ENCODE data around the gene CD300LF. TPM values are rescaled to one million over a fixed set of nuclear protein-coding genes. Genes with fewer than 3 reads are reported as not detected.

The CD300LF gene
- total and polyA plus RNA-seq, 4 donors: 0.13 to 1.9 (median 1.0) TPM

- TF ChIP-seq FOXA1 (IDR thresholded peaks at IDR 0.05) (no peak), HNF4A (conservative IDR thresholded peaks at IDR 0.05) (no peak), REST (IDR thresholded peaks at IDR 0.05) (no peak), MAX (IDR thresholded peaks at IDR 0.05) (no peak), NR2F2 (IDR thresholded peaks at IDR 0.05) (no peak), JUND (IDR thresholded peaks at IDR 0.05) (no peak), EGR1 (IDR thresholded peaks at IDR 0.05; ENCODE audit: low read depth in 2 of 2) (no peak)
- WGBS: 90% methylated on average over 3 of the region's 3 CpGs
- peaks cover 0 to 10% (median under 1%) of the 10 kb centered on the region in 4 donors for H3K27me3 ChIP-seq (ENCODE audit: control insufficient read depth in 4 of 4, insufficient read depth in 4 of 4, low read length in 3 of 4)
These were observed 49.2 kb downstream of the CD300LF start for GRCh38 chr17:74663561-74663960.

GRCh38 chr17:74659889-74660288 lies 52.8 kb downstream of the CD300LF start:
- H3K27me3 ChIP-seq (ENCODE audit: control insufficient read depth in 4 of 4, insufficient read depth in 4 of 4, low read length in 3 of 4): peaks cover 0 to 8% (median under 1%) of the 10 kb centered on the region in 4 donors
- TF ChIP-seq GABPA (IDR thresholded peaks at IDR 0.05 in 1 of 2, conservative IDR thresholded peaks at IDR 0.05 in 1 of 2) (no peak), RXRA (IDR thresholded peaks at IDR 0.05) (no peak)
- no peak overlapping the region for H3K27ac ChIP-seq (ENCODE audit: low read depth in 1 of 2, low read length in 2 of 2)
- H3K9ac ChIP-seq (ENCODE audit: low read depth in 1 of 2, low read length in 2 of 2): no peak overlapping the region
- H3K4me1 ChIP-seq (ENCODE audit: control insufficient read depth in 4 of 4, insufficient read depth in 4 of 4, low read length in 3 of 4): no peaks in the 10 kb centered on the region
- no peaks in the 10 kb centered on the region for H3K36me3 ChIP-seq (ENCODE audit: control insufficient read depth in 4 of 4, insufficient read depth in 3 of 4, low read depth in 1 of 4, low read length in 3 of 4)
- no peak overlapping the region for H3K4me3 ChIP-seq (ENCODE audit: low read depth in 1 of 3, low read length in 3 of 3)
- WGBS: 66% methylated on average over 4 of the region's 4 CpGs
- H3K9me3 ChIP-seq (ENCODE audit: control insufficient read depth in 4 of 4, low read length in 3 of 4): no peaks in the 10 kb centered on the region
- DNase-seq (ENCODE audit: low spot score): no peak

More at GRCh38 chr17:74663561-74663960, 49.2 kb downstream of the CD300LF start:
- H3K9me3 ChIP-seq (ENCODE audit: control insufficient read depth in 4 of 4, low read length in 3 of 4): no peaks in the 10 kb centered on the region
- no peak for DNase-seq (ENCODE audit: low spot score)
- no peaks in the 10 kb centered on the region for H3K36me3 ChIP-seq (ENCODE audit: control insufficient read depth in 4 of 4, insufficient read depth in 3 of 4, low read depth in 1 of 4, low read length in 3 of 4)
- H3K27ac ChIP-seq (ENCODE audit: low read depth in 1 of 2, low read length in 2 of 2): no peak overlapping the region
- H3K4me1 ChIP-seq (ENCODE audit: control insufficient read depth in 4 of 4, insufficient read depth in 4 of 4, low read length in 3 of 4): no peaks in the 10 kb centered on the region
- H3K4me3 ChIP-seq (ENCODE audit: low read depth in 1 of 3, low read length in 3 of 3): no peak overlapping the region
- H3K9ac ChIP-seq (ENCODE audit: low read depth in 1 of 2, low read length in 2 of 2): no peak overlapping the region

GRCh38 chr17:74658620-74659019 lies 54.1 kb downstream of the CD300LF start:
- 82% methylated on average over 6 of the region's 6 CpGs for WGBS
- no peak for TF ChIP-seq REST (IDR thresholded peaks at IDR 0.05)
- no peak for TF ChIP-seq HNF4A (conservative IDR thresholded peaks at IDR 0.05)
- no peak for TF ChIP-seq JUND (IDR thresholded peaks at IDR 0.05)
- no peak for TF ChIP-seq SP1 (IDR thresholded peaks at IDR 0.05)
- TF ChIP-seq NR2F2 (IDR thresholded peaks at IDR 0.05): no peak
- no peak for TF ChIP-seq MAX (IDR thresholded peaks at IDR 0.05)
- no peak for TF ChIP-seq YY1 (IDR thresholded peaks at IDR 0.05)
- no peak for TF ChIP-seq CTCF (IDR thresholded peaks at IDR 0.05; ENCODE audit: low read depth, low read length, missing input control)
- no peak for TF ChIP-seq RXRA (IDR thresholded peaks at IDR 0.05)
- no peak for TF ChIP-seq ATF3 (IDR thresholded peaks at IDR 0.05)
- H3K9me3 ChIP-seq (ENCODE audit: control insufficient read depth in 4 of 4, low read length in 3 of 4): no peaks in the 10 kb centered on the region

More at GRCh38 chr17:74658620-74659019, 54.1 kb downstream of the CD300LF start:
- DNase-seq (ENCODE audit: low spot score): no peak
- H3K27me3 ChIP-seq (ENCODE audit: control insufficient read depth in 4 of 4, insufficient read depth in 4 of 4, low read length in 3 of 4): peaks cover 0 to 8% (median 0%) of the 10 kb centered on the region in 4 donors
- no peaks in the 10 kb centered on the region for H3K4me1 ChIP-seq (ENCODE audit: control insufficient read depth in 4 of 4, insufficient read depth in 4 of 4, low read length in 3 of 4)
- no peak overlapping the region for H3K27ac ChIP-seq (ENCODE audit: low read depth in 1 of 2, low read length in 2 of 2)
- H3K36me3 ChIP-seq (ENCODE audit: control insufficient read depth in 4 of 4, insufficient read depth in 3 of 4, low read depth in 1 of 4, low read length in 3 of 4): no peaks in the 10 kb centered on the region
- H3K9ac ChIP-seq (ENCODE audit: low read depth in 1 of 2, low read length in 2 of 2): no peak overlapping the region
- no peak overlapping the region for H3K4me3 ChIP-seq (ENCODE audit: low read depth in 1 of 3, low read length in 3 of 3)

Measured in liver (tissue), 9 donors.